WTC11 (cell line): ENCODE results near the gene TEX44. TPM values are rescaled to one million over a fixed set of nuclear protein-coding genes. Genes with fewer than 3 reads are reported as not detected.

Source experiments
- ATAC-seq: fragments of 200-7000 bp; cut with Tn5 transposase; 2 replicates; pipeline ENCODE4 v1.10.0; 2021; ENCODE audit warnings: mild to moderate bottlenecking, moderate library complexity
- CTCF ChIA-PET: fragments of 300-600 bp; sonication (Branson Sonifier 250); formaldehyde crosslinking; loops from one replicate; lab custom pipeline; 2021; ENCODE audit warnings: antibody characterized with exemption; lab: Charles Lee
- POLR2A ChIA-PET: fragments of 350-600 bp; sonication (Branson Sonifier 250); formaldehyde crosslinking; loops from one replicate; lab custom pipeline; 2021; ENCODE audit warnings: antibody characterized with exemption; lab: Charles Lee
- DNase-seq: peaks from one replicate; pipeline ENCODE4 v3.0.0; 2021; ENCODE audit warnings: low spot score
- H3K27ac Mint-ChIP-seq: 2 replicates; pipeline ENCODE4 v1.8.0; 2021; ENCODE audit warnings: mixed read lengths
- H3K27me3 Mint-ChIP-seq: 2 replicates; pipeline ENCODE4 v1.8.0; 2021; ENCODE audit warnings: low read depth, mild to moderate bottlenecking, moderate library complexity, mixed read lengths
- H3K36me3 Mint-ChIP-seq: 2 replicates; pipeline ENCODE4 v1.8.0; 2021; ENCODE audit warnings: mixed read lengths
- H3K4me1 Mint-ChIP-seq: 2 replicates; pipeline ENCODE4 v1.8.0; 2022; ENCODE audit warnings: mixed read lengths
- H3K4me3 Mint-ChIP-seq: 2 replicates; pipeline ENCODE4 v1.8.0; 2021; ENCODE audit warnings: mild to moderate bottlenecking, moderate library complexity, mixed read lengths
- H3K9me3 Mint-ChIP-seq: 2 replicates; pipeline ENCODE4 v1.8.0; 2021; ENCODE audit warnings: mixed read lengths
- ATF3 ChIP-seq: sonication (generic); formaldehyde crosslinking; conservative IDR thresholded peaks from 2 replicates; pipeline ENCODE4 v1.8.1; 2022; ENCODE audit warnings: mild to moderate bottlenecking, missing genetic modification reagents
- CBFB ChIP-seq: sonication (generic); formaldehyde crosslinking; IDR thresholded peaks from 2 replicates; pipeline ENCODE4 v1.8.1; 2022; ENCODE audit warnings: mild to moderate bottlenecking, low read depth, missing genetic modification reagents
- CREB1 ChIP-seq: sonication (generic); formaldehyde crosslinking; IDR thresholded peaks from 2 replicates; pipeline ENCODE4 v1.8.0; 2023; ENCODE audit warnings: mild to moderate bottlenecking, missing genetic modification reagents
- E2F1 ChIP-seq: sonication (generic); formaldehyde crosslinking; IDR thresholded peaks from 2 replicates; pipeline ENCODE4 v1.8.0; 2022; ENCODE audit warnings: mild to moderate bottlenecking, missing genetic modification reagents
- ELF4 ChIP-seq: sonication (generic); formaldehyde crosslinking; IDR thresholded peaks from 2 replicates; pipeline ENCODE4 v1.8.1; 2022; ENCODE audit warnings: low read depth, mild to moderate bottlenecking, moderate library complexity, missing genetic modification reagents
- FOXP1 ChIP-seq: sonication (generic); formaldehyde crosslinking; IDR thresholded peaks from 2 replicates; pipeline ENCODE4 v1.8.0; 2022; ENCODE audit warnings: missing genetic modification reagents, mild to moderate bottlenecking, moderate library complexity, borderline replicate concordance
- FOXP4 ChIP-seq: sonication (generic); formaldehyde crosslinking; IDR thresholded peaks from 2 replicates; pipeline ENCODE4 v1.8.0; 2022; ENCODE audit warnings: mild to moderate bottlenecking, missing genetic modification reagents
- GABPB1 ChIP-seq: sonication (generic); formaldehyde crosslinking; IDR thresholded peaks from 2 replicates; pipeline ENCODE4 v1.8.1; 2023; ENCODE audit warnings: mild to moderate bottlenecking, missing genetic modification reagents
- HMGA2 ChIP-seq: fragments of 250-450 bp; sonication (Bioruptor Pico); IDR thresholded peaks from 2 replicates; pipeline ENCODE4 v1.4.0; 2021; ENCODE audit warnings: mild to moderate bottlenecking, moderate library complexity
- MXD4 ChIP-seq: fragments of 250-450 bp; sonication (Bioruptor Pico); IDR thresholded peaks from 2 replicates; pipeline ENCODE4 v1.8.0; 2021; ENCODE audit warnings: mild to moderate bottlenecking, moderate library complexity, borderline replicate concordance
- NFE2L1 ChIP-seq: sonication (generic); formaldehyde crosslinking; IDR thresholded peaks from 2 replicates; pipeline ENCODE4 v1.8.1; 2023; ENCODE audit warnings: missing genetic modification reagents
- SMAD3 ChIP-seq: sonication (generic); formaldehyde crosslinking; IDR thresholded peaks from 2 replicates; pipeline ENCODE4 v1.8.0; 2022; ENCODE audit warnings: missing genetic modification reagents, mild to moderate bottlenecking, borderline replicate concordance
- SOX15 ChIP-seq: fragments of 250-450 bp; sonication (Bioruptor Pico); IDR thresholded peaks from 2 replicates; pipeline ENCODE4 v1.9.0; 2021; ENCODE audit warnings: mild to moderate bottlenecking
- TEAD1 ChIP-seq: sonication (generic); formaldehyde crosslinking; IDR thresholded peaks from 2 replicates; pipeline ENCODE4 v1.8.0; 2022; ENCODE audit warnings: mild to moderate bottlenecking, missing genetic modification reagents
- USF1 ChIP-seq: sonication (generic); formaldehyde crosslinking; IDR thresholded peaks from 2 replicates; pipeline ENCODE4 v1.8.0; 2022; ENCODE audit warnings: mild to moderate bottlenecking, missing genetic modification reagents
- USF2 ChIP-seq: sonication (generic); formaldehyde crosslinking; IDR thresholded peaks from 2 replicates; pipeline ENCODE4 v1.8.1; 2023; ENCODE audit warnings: mild to moderate bottlenecking, missing genetic modification reagents, moderate library complexity
- ZNF423 ChIP-seq: fragments of 250-450 bp; sonication (Bioruptor Pico); IDR thresholded peaks from 2 replicates; pipeline ENCODE4 v2.1.2; 2022; ENCODE audit warnings: mild to moderate bottlenecking, moderate library complexity
- ZNF425 ChIP-seq: fragments of 250-450 bp; sonication (Bioruptor Pico); conservative IDR thresholded peaks from 2 replicates; pipeline ENCODE4 v1.9.0; 2021; ENCODE audit warnings: mild to moderate bottlenecking
- total RNA-seq: library from RNA; stranded (reverse); gene quantifications from 3 replicates; pipeline ENCODE4 v1.2.3, GENCODE V29; 2021
- TF ChIP-seq, protein P1 (sequence below): sonication (generic); formaldehyde crosslinking; IDR thresholded peaks from 2 replicates; pipeline ENCODE4 v1.8.1; 2023; ENCODE audit warnings: mild to moderate bottlenecking, moderate library complexity, missing genetic modification reagents
- TF ChIP-seq, protein P2 (sequence below): sonication (generic); formaldehyde crosslinking; IDR thresholded peaks from 2 replicates; pipeline ENCODE4 v1.8.1; 2022; ENCODE audit warnings: low read depth, mild to moderate bottlenecking, moderate library complexity, missing genetic modification reagents, borderline replicate concordance

TEX44 gene
- total RNA-seq, 1 experiment from 2014 or later, result not detected

- peak; percentile 19 for DNase-seq
- no peak overlapping the region for H3K4me3 Mint-ChIP-seq
These were observed 50.2 kb downstream of the TEX44 start for GRCh38 chr2:231642631-231643494.

DNA sequence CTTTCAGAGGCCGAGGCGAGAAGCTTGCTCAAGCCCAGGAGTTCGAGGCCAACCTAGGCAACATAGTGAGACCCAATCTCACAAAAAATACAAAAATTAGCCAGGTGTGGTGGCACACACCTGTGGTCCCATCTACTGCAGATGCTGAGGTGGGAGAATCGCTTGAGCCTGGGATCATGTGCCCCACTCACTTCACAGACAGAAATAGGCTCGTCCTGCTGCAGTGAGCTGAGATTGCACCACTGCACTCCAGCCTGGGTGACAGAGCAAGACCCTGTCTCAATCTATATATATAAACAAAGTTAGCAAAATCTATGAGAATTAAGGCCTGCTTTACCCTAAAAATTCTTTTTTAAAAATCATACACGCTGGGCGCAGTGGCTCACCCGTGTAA lies 50.8 kb downstream of the TEX44 start:
- H3K36me3 Mint-ChIP-seq, result no peaks in the 10 kb centered on the region
- no peak overlapping the region for H3K27ac Mint-ChIP-seq
- H3K4me1 Mint-ChIP-seq, result peaks cover 28% of the 10 kb centered on the region
- H3K9me3 Mint-ChIP-seq, result no peaks in the 10 kb centered on the region
- H3K27me3 Mint-ChIP-seq, result 0 out of 2 replicates have a peak, but pooled peaks cover 3% of the 10 kb centered on the region
- no peak for ATAC-seq
- no peak for DNase-seq
- POLR2A ChIA-PET, result no interaction called here
- no peak overlapping the region for H3K4me3 Mint-ChIP-seq
- CTCF ChIA-PET, result interaction anchor here (1.1 to 3.8 kb wide), 3 partner anchors 29 to 32 kb away, joined by 4 to 15 read pairs (median 5); no protein-coding TSS in a partner anchor
- TF ChIP-seq ZNF425 (CRISPR knock-in tag), result no peak
- no peak for TF ChIP-seq MXD4
- TF ChIP-seq SOX15 (CRISPR knock-in tag), result no peak
- TF ChIP-seq, protein P1, sequence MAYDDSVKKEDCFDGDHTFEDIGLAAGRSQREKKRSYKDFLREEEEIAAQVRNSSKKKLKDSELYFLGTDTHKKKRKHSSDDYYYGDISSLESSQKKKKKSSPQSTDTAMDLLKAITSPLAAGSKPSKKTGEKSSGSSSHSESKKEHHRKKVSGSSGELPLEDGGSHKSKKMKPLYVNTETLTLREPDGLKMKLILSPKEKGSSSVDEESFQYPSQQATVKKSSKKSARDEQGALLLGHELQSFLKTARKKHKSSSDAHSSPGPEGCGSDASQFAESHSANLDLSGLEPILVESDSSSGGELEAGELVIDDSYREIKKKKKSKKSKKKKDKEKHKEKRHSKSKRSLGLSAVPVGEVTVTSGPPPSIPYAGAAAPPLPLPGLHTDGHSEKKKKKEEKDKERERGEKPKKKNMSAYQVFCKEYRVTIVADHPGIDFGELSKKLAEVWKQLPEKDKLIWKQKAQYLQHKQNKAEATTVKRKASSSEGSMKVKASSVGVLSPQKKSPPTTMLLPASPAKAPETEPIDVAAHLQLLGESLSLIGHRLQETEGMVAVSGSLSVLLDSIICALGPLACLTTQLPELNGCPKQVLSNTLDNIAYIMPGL, result no peak
- TF ChIP-seq, protein P2, sequence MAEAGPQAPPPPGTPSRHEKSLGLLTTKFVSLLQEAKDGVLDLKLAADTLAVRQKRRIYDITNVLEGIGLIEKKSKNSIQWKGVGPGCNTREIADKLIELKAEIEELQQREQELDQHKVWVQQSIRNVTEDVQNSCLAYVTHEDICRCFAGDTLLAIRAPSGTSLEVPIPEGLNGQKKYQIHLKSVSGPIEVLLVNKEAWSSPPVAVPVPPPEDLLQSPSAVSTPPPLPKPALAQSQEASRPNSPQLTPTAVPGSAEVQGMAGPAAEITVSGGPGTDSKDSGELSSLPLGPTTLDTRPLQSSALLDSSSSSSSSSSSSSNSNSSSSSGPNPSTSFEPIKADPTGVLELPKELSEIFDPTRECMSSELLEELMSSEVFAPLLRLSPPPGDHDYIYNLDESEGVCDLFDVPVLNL (CRISPR knock-in tag), result no peak
- no peak for TF ChIP-seq CBFB (CRISPR knock-in tag)
- TF ChIP-seq USF1 (CRISPR knock-in tag), result no peak
- TF ChIP-seq FOXP1, result no peak
- no peak for TF ChIP-seq ELF4
- no peak for TF ChIP-seq SMAD3 (CRISPR knock-in tag)
- no peak for TF ChIP-seq E2F1 (CRISPR knock-in tag)
- no peak for TF ChIP-seq CREB1 (CRISPR knock-in tag)
- TF ChIP-seq HMGA2, result no peak

More at GRCh38 chr2:231642631-231643494, 50.2 kb downstream of the TEX44 start:
- peak; percentile 15; the same call in 1 of the 2 replicates for ATAC-seq
- POLR2A ChIA-PET, result interaction anchor here (0.6 kb wide), 1 partner anchor 22 kb away, joined by 4 read pairs; no protein-coding TSS in a partner anchor
- Mint-ChIP-seq H3K9me3 (no peaks in the 10 kb centered on the region), H3K27me3 (0 out of 2 replicates have a peak, but pooled peaks cover 3% of the 10 kb centered on the region)
- no peak for TF ChIP-seq USF2 (CRISPR knock-in tag)
- TF ChIP-seq FOXP4 (CRISPR knock-in tag), result no peak
- no peak for TF ChIP-seq ZNF423
- TF ChIP-seq NFE2L1, result no peak
- TF ChIP-seq ATF3 (CRISPR knock-in tag), result no peak
- no peak for TF ChIP-seq TEAD1 (CRISPR knock-in tag)
- TF ChIP-seq GABPB1 (CRISPR knock-in tag), result no peak
- TF ChIP-seq SOX15 (CRISPR knock-in tag), result no peak
- TF ChIP-seq, all 79 proteins: peak for 0
- CTCF ChIA-PET, result interaction anchor here (0.9 to 3.8 kb wide), 4 partner anchors 29 to 34 kb away, joined by 3 to 15 read pairs (median 4); no protein-coding TSS in a partner anchor
- Mint-ChIP-seq H3K27ac (peak overlapping the region; percentile 16; the same call in 1 of the 2 replicates), H3K4me1 (peaks cover 29% of the 10 kb centered on the region), H3K36me3 (no peaks in the 10 kb centered on the region)
